SK-N-SH treated with all-trans-retinoic acid at 6 μM for 48 hours (cell line): ENCODE results near the gene CARD14.

ENCODE experiments used
- ATAC-seq: fragments of 200-7000 bp; cut with Tn5 transposase; 3 replicates; pipeline ENCODE4 v1.9.1; 2020; ENCODE audit warnings: mild to moderate bottlenecking, moderate library complexity
- ARNTL ChIP-seq: fragments of 450-650 bp; formaldehyde crosslinking; IDR thresholded peaks from 2 replicates; pipeline ENCODE4 v1.5.0; 2020; ENCODE audit warnings: low read depth, mild to moderate bottlenecking, moderate library complexity, borderline replicate concordance
- BACH2 ChIP-seq: fragments of 250-450 bp; sonication (Bioruptor Pico); IDR thresholded peaks from 2 replicates; pipeline ENCODE4 v1.9.0; 2021; ENCODE audit warnings: mild to moderate bottlenecking, borderline replicate concordance
- CSDC2 ChIP-seq: fragments of 250-450 bp; sonication (Bioruptor Pico); IDR thresholded peaks from 2 replicates; pipeline ENCODE4 v1.5.0; 2020; ENCODE audit warnings: mild to moderate bottlenecking, moderate library complexity
- CSRNP3 ChIP-seq: fragments of 250-450 bp; sonication (Bioruptor Pico); IDR thresholded peaks from 2 replicates; pipeline ENCODE4 v1.5.1; 2021; ENCODE audit warnings: mild to moderate bottlenecking, moderate library complexity
- ESRRG ChIP-seq: fragments of 250-450 bp; sonication (Bioruptor Pico); IDR thresholded peaks from 2 replicates; pipeline ENCODE4 v1.6.1; 2021; ENCODE audit warnings: mild to moderate bottlenecking
- ISL1 ChIP-seq: fragments of 250-450 bp; sonication (Bioruptor Pico); IDR thresholded peaks from 2 replicates; pipeline ENCODE4 v2.1.2; 2022; ENCODE audit warnings: mild to moderate bottlenecking, moderate library complexity
- OSR1 ChIP-seq: fragments of 250-450 bp; sonication (Bioruptor Pico); IDR thresholded peaks from 2 replicates; pipeline ENCODE4 v1.8.0; 2022; ENCODE audit warnings: moderate library complexity, mild to moderate bottlenecking, inconsistent platforms
- PPARA ChIP-seq: fragments of 250-450 bp; sonication (Bioruptor Pico); IDR thresholded peaks from 2 replicates; pipeline ENCODE4 v1.5.0; 2020; ENCODE audit warnings: mild to moderate bottlenecking, borderline replicate concordance
- RARB ChIP-seq: fragments of 250-450 bp; sonication (Bioruptor Pico); IDR thresholded peaks from 2 replicates; pipeline ENCODE4 v1.8.0; 2021; ENCODE audit warnings: mild to moderate bottlenecking, moderate library complexity
- SNAI2 ChIP-seq: fragments of 250-450 bp; sonication (Bioruptor Pico); IDR thresholded peaks from 2 replicates; pipeline ENCODE4 v1.5.0; 2020; ENCODE audit warnings: mild to moderate bottlenecking, moderate library complexity
- TCF4 ChIP-seq: fragments of 250-450 bp; sonication (Bioruptor Pico); IDR thresholded peaks from 2 replicates; pipeline ENCODE4 v1.8.0; 2021; ENCODE audit warnings: mild to moderate bottlenecking, moderate library complexity, borderline replicate concordance
- ZC3H10 ChIP-seq: fragments of 250-450 bp; sonication (Bioruptor Pico); IDR thresholded peaks from 2 replicates; pipeline ENCODE4 v1.5.1; 2021; ENCODE audit warnings: mild to moderate bottlenecking, moderate library complexity
- ZNF565 ChIP-seq: fragments of 450-650 bp; formaldehyde crosslinking; conservative IDR thresholded peaks from 2 replicates; pipeline ENCODE4 v1.5.0; 2020; ENCODE audit warnings: low read depth, mild to moderate bottlenecking, moderate library complexity
- ZNF70 ChIP-seq: fragments of 450-650 bp; formaldehyde crosslinking; IDR thresholded peaks from 2 replicates; pipeline ENCODE4 v1.5.0; 2020; ENCODE audit warnings: mild to moderate bottlenecking, moderate library complexity
- ZNF8 ChIP-seq: fragments of 450-650 bp; formaldehyde crosslinking; IDR thresholded peaks from 2 replicates; pipeline ENCODE4 v1.5.0; 2020; ENCODE audit warnings: mild to moderate bottlenecking, moderate library complexity
- TF ChIP-seq, protein P1 (sequence below): fragments of 250-450 bp; sonication (Bioruptor Pico); IDR thresholded peaks from 2 replicates; pipeline ENCODE4 v1.5.0; 2020; ENCODE audit warnings: mild to moderate bottlenecking, moderate library complexity
- TF ChIP-seq, protein P2 (sequence below): fragments of 250-450 bp; sonication (Bioruptor Pico); IDR thresholded peaks from 2 replicates; pipeline ENCODE4 v1.8.0; 2020; ENCODE audit warnings: mild to moderate bottlenecking, moderate library complexity, borderline replicate concordance

Gene CARD14

DNA sequence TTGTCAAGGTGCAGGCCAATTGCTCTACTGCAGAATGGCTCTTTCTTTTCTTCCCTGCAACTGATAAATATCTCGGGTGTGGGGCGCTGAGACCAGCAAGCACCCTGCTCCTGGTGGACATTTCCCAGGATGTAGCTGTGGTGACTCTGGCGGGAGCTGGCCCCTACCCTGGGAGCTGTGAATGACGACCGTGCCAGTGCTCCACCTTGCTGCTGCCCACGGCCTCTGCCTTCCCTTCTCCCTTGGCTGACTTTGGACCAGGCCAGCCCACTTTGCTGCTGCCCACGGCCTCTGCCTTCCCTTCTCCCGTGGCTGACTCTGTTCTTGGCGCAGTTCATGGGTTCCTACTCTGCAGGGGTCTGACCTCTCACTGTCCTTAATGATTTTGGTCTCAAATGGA, 16.1 kb downstream of the CARD14 start (continued):
- TF ChIP-seq, protein P1, sequence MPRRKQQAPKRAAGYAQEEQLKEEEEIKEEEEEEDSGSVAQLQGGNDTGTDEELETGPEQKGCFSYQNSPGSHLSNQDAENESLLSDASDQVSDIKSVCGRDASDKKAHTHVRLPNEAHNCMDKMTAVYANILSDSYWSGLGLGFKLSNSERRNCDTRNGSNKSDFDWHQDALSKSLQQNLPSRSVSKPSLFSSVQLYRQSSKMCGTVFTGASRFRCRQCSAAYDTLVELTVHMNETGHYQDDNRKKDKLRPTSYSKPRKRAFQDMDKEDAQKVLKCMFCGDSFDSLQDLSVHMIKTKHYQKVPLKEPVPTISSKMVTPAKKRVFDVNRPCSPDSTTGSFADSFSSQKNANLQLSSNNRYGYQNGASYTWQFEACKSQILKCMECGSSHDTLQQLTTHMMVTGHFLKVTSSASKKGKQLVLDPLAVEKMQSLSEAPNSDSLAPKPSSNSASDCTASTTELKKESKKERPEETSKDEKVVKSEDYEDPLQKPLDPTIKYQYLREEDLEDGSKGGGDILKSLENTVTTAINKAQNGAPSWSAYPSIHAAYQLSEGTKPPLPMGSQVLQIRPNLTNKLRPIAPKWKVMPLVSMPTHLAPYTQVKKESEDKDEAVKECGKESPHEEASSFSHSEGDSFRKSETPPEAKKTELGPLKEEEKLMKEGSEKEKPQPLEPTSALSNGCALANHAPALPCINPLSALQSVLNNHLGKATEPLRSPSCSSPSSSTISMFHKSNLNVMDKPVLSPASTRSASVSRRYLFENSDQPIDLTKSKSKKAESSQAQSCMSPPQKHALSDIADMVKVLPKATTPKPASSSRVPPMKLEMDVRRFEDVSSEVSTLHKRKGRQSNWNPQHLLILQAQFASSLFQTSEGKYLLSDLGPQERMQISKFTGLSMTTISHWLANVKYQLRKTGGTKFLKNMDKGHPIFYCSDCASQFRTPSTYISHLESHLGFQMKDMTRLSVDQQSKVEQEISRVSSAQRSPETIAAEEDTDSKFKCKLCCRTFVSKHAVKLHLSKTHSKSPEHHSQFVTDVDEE: no peak

- no peak for ATAC-seq
Measured at GRCh38 chr17:80187090-80187489, 17.3 kb downstream of the CARD14 start.

GRCh38 chr17:80187515-80187941, 17.7 kb downstream of the CARD14 start:
- TF ChIP-seq, protein P1: no peak
- TF ChIP-seq ISL1 (CRISPR knock-in tag): no peak
- TF ChIP-seq CSDC2 (CRISPR knock-in tag): no peak
- TF ChIP-seq ZC3H10 (CRISPR knock-in tag): no peak
- TF ChIP-seq ZNF565 (CRISPR knock-in tag): no peak
- no peak for TF ChIP-seq OSR1 (CRISPR knock-in tag)
- no peak for TF ChIP-seq PPARA (CRISPR knock-in tag)
- ATAC-seq: no peak

More at GRCh38 chr17:80187090-80187489, 17.3 kb downstream of the CARD14 start:
- TF ChIP-seq, protein P1: no peak
- TF ChIP-seq CSRNP3 (CRISPR knock-in tag): no peak
- TF ChIP-seq ZNF70 (CRISPR knock-in tag): no peak
- TF ChIP-seq OSR1 (CRISPR knock-in tag): no peak
- no peak for TF ChIP-seq RARB (CRISPR knock-in tag)
- no peak for TF ChIP-seq ESRRG (CRISPR knock-in tag)
- no peak for TF ChIP-seq BACH2 (CRISPR knock-in tag)
- no peak for TF ChIP-seq ZC3H10 (CRISPR knock-in tag)
- TF ChIP-seq ZNF8 (CRISPR knock-in tag): no peak
- TF ChIP-seq TCF4 (CRISPR knock-in tag): no peak
- TF ChIP-seq, protein P2, sequence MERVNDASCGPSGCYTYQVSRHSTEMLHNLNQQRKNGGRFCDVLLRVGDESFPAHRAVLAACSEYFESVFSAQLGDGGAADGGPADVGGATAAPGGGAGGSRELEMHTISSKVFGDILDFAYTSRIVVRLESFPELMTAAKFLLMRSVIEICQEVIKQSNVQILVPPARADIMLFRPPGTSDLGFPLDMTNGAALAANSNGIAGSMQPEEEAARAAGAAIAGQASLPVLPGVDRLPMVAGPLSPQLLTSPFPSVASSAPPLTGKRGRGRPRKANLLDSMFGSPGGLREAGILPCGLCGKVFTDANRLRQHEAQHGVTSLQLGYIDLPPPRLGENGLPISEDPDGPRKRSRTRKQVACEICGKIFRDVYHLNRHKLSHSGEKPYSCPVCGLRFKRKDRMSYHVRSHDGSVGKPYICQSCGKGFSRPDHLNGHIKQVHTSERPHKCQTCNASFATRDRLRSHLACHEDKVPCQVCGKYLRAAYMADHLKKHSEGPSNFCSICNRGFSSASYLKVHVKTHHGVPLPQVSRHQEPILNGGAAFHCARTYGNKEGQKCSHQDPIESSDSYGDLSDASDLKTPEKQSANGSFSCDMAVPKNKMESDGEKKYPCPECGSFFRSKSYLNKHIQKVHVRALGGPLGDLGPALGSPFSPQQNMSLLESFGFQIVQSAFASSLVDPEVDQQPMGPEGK (CRISPR knock-in tag): no peak
- TF ChIP-seq CSDC2 (CRISPR knock-in tag): no peak
- TF ChIP-seq, all 23 proteins: peak for 0

- ATAC-seq: no peak
- no peak for TF ChIP-seq ZNF8 (CRISPR knock-in tag)
- TF ChIP-seq, protein P1: no peak
- TF ChIP-seq SNAI2 (CRISPR knock-in tag): no peak
- TF ChIP-seq OSR1 (CRISPR knock-in tag): no peak
- TF ChIP-seq, protein P2 (CRISPR knock-in tag): no peak
- TF ChIP-seq ARNTL (CRISPR knock-in tag): no peak
Measured at GRCh38 chr17:80189611-80190010, 19.8 kb downstream of the CARD14 start.
